ENCODE data around the gene NECAB2.

NECAB2 gene

DNA sequence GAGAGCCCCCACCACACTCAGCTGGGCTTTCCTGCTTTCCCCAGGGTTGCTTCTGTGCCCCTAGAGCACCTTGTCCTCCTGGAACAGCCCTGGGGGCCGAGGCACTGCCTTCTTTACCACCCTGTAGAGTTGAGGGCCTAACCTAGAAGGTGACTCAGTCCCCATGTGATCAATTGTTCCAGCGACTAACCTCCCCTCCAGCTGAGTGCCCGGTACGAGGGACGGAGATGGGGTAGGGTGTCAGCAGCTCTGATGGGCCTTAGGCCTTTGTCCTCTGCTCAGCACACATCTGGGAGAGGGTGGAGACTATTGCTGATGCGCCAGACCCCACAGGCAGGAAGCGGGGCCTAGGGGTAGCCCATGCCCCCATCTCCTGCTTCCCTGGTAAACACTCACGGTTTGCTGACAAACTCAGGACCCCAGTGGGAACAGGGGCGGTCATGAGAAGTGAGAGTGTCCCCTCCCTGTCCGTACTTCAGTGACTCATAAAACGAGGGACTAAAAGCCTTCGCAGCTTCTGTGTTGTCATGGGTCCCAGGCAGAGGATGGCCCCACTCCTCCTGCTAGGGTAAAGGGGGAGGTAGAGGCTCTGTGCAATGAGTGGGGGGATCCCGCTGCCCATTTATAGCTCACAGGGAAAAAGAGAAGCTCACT, 33.1 kb downstream of the NECAB2 start:
- no peak for DNase-seq (ENCODE audit: low read depth)
- no peak overlapping the region for H3K4me3 ChIP-seq (ENCODE audit: low read length)
- TF ChIP-seq, protein P1, sequence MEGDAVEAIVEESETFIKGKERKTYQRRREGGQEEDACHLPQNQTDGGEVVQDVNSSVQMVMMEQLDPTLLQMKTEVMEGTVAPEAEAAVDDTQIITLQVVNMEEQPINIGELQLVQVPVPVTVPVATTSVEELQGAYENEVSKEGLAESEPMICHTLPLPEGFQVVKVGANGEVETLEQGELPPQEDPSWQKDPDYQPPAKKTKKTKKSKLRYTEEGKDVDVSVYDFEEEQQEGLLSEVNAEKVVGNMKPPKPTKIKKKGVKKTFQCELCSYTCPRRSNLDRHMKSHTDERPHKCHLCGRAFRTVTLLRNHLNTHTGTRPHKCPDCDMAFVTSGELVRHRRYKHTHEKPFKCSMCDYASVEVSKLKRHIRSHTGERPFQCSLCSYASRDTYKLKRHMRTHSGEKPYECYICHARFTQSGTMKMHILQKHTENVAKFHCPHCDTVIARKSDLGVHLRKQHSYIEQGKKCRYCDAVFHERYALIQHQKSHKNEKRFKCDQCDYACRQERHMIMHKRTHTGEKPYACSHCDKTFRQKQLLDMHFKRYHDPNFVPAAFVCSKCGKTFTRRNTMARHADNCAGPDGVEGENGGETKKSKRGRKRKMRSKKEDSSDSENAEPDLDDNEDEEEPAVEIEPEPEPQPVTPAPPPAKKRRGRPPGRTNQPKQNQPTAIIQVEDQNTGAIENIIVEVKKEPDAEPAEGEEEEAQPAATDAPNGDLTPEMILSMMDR (conservative IDR thresholded peaks at IDR 0.05; ENCODE audit: low read depth, low read length) = no peak

DNA sequence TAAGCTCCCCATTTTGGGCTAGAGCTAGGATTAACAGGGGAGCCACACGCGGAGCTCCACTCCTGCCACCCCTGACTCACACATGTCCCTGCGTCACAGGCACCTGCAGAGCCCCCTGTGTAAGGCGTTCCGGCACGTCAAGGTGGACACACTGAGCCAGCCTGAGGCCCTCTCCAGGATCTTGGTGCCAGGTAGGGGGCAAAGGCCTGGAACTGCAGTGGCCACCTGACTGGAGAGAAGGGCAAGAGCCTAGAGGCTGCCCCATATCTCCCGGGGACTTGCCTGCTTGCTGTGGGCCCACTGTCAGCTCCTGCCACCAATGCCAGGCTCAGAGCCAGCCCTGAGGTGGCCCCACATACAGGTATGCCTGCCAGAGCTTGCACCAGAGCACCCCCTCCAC, 33.7 kb downstream of the NECAB2 start:
- DNase-seq (ENCODE audit: low read depth) = no peak
- TF ChIP-seq, protein P1 (conservative IDR thresholded peaks at IDR 0.05; ENCODE audit: low read depth, low read length) = no peak
- no peak overlapping the region for H3K4me3 ChIP-seq (ENCODE audit: low read length)

DNA sequence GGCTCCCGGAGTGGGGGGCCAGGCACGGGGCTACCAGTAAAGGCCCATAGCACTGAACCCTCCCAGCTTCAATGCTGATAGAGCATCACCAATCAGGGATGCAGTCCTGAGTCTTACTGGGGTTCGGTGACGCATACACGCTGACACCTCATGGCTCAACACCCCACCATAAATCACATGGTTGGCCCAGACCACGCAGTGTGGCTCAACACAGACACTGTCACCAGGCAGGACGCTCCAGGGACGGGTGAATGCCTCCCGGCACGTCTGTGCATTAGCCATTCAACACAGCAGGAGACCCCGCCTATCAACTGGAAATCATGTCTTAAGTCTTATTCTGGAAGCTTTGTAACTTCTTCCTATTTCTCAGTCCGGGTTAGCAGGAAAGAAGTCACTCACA, 35.0 kb downstream of the NECAB2 start:
- H3K4me3 ChIP-seq (ENCODE audit: low read length) = no peak overlapping the region
- TF ChIP-seq, protein P1 (conservative IDR thresholded peaks at IDR 0.05; ENCODE audit: low read depth, low read length) = no peak
- no peak for DNase-seq (ENCODE audit: low read depth)

DNA sequence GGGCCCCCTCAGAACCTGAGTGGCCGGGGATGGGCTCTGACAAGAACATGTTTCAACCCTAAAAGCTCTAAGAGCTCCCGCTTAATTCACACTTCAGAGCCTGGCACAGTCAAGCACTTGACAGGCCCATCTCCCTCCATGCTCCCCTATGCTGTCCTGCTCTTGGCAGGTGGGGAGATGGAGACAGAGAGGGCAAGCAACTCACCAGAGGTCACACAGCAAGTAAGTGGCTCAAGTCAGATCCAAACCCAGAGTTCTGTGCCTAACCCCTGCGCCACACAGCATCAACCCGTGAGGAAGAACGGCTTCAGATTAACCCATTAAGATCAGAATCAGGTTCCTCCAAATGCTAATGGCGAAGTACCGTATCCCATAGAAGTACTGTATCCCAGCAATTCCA, 36.4 kb downstream of the NECAB2 start:
- TF ChIP-seq, protein P1 (conservative IDR thresholded peaks at IDR 0.05; ENCODE audit: low read depth, low read length) = no peak
- no peak for DNase-seq (ENCODE audit: low read depth)

DNA sequence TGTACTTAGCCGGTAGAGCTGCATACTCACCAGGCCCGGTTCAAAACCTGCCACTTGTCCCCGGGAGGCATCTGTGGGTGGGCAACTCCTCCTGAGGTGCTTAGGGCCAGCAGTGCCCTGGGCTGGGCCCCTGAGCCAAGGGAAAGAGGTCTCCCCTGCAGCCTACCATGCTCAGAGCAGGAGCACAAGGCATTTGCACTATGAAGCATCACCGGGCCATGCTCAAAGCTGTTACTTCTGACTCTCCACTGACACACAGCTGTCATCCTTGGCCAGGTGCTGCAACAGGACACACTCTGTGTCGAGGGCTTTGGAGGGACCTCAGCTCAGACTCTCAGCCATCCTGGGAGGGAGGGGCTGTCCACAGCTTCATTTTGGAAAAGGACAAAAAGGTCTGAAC, 37.3 kb downstream of the NECAB2 start:
- no peak for DNase-seq (ENCODE audit: low read depth)
- TF ChIP-seq, protein P1 (conservative IDR thresholded peaks at IDR 0.05; ENCODE audit: low read depth, low read length) = no peak
- H3K4me3 ChIP-seq (ENCODE audit: low read length) = no peak overlapping the region

More for the DNA sequence above, 36.4 kb downstream of the NECAB2 start:
- no peak overlapping the region for H3K4me3 ChIP-seq (ENCODE audit: low read length)

DNA sequence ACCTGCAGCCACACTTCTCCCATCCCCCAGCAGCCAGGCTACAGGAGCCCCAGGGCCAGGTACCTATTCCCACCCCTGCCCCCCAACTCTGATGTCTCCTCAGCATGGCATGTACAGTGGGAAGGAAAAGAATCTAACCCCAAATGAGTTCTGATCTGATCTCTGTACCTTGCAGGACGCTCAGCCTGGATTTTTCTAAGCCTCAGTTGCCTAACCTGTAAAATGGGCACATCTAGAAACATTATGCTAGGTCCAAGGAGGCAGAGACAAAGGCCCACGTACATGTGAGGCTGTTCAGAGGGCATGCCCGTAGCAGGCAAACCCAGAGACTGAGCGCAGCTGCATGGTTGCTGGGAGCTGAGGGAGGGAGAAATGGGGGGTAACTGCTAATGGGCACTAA, 39.5 kb downstream of the NECAB2 start:
- no peak overlapping the region for H3K4me3 ChIP-seq (ENCODE audit: low read length)
- DNase-seq (ENCODE audit: low read depth) = no peak
- TF ChIP-seq, protein P1 (conservative IDR thresholded peaks at IDR 0.05; ENCODE audit: low read depth, low read length) = no peak

DNA sequence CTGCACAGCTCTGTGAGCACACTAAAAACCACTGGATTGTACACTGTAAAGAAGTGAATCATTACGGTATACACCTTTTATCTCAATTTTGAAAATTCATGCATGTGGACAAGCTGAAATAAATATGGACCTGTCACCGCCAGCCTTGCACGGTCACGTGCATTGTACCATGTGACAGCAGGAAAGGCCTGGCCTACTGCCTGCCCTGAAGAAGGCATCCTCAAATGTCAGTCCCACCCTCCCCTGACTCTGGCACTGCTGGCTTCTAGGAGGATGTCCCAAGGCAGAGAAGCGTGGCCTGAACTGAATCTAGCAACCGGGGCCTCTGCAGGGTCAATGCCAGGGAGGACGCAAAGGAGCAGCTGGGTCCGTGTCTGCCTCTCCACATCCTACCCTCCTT, 39.9 kb downstream of the NECAB2 start:
- DNase-seq (ENCODE audit: low read depth) = no peak
- TF ChIP-seq, protein P1 (conservative IDR thresholded peaks at IDR 0.05; ENCODE audit: low read depth, low read length) = no peak
- H3K4me3 ChIP-seq (ENCODE audit: low read length) = no peak overlapping the region
